ENCODE results near the gene TPX2.

DNA sequence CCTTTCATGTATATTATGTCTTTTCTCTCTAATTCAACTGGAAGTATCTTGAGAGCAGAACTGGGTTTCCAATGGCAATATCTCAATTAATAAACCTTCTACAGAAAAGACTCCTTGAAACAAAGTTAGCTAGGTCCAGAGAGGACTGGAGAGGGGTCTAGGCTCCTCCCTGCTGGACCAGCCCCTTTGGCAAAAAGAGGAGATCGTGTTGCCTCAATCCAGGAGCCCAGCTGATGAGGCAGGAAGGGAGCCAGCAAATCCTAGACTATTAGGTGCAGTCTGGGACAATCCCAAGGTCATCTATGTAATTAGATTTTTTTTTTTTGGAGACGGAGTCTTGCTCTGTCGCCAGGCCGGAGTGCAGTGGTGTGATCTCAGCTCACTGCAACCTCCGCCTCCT is 38.3 kb upstream of the TPX2 start:
- no peak for TF ChIP-seq RAD21 (conservative IDR thresholded peaks at IDR 0.05 in 1 of 2, IDR thresholded peaks at IDR 0.05 in 1 of 2)
- TF ChIP-seq HOXA7 (CRISPR knock-in tag; IDR thresholded peaks at IDR 0.05) = no peak
